ENCODE data around the gene ZNF827.

DNA sequence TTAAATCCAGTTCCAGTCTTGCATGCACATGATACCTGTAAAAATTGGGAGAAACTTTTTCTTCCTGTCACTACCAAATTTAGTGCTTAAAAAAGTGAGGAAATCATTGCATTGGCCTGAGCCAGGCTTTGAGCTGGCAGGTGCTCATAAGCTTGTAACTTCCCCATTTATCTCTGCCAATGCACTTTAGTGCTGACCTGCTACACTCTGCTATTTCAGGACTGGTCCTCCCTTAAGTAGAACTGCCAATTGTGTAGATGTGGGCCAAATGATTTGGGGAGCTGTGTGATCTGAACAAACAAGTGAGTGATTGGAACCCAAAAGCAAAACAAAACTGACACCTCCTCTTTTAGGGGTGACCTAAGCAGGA lies 51.8 kb downstream of the ZNF827 start:
- TF ChIP-seq, protein P1, sequence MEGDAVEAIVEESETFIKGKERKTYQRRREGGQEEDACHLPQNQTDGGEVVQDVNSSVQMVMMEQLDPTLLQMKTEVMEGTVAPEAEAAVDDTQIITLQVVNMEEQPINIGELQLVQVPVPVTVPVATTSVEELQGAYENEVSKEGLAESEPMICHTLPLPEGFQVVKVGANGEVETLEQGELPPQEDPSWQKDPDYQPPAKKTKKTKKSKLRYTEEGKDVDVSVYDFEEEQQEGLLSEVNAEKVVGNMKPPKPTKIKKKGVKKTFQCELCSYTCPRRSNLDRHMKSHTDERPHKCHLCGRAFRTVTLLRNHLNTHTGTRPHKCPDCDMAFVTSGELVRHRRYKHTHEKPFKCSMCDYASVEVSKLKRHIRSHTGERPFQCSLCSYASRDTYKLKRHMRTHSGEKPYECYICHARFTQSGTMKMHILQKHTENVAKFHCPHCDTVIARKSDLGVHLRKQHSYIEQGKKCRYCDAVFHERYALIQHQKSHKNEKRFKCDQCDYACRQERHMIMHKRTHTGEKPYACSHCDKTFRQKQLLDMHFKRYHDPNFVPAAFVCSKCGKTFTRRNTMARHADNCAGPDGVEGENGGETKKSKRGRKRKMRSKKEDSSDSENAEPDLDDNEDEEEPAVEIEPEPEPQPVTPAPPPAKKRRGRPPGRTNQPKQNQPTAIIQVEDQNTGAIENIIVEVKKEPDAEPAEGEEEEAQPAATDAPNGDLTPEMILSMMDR (IDR thresholded peaks at IDR 0.05): no peak
- no peak for TF ChIP-seq POLR2A (IDR thresholded peaks at IDR 0.05)

Data from thyroid gland (tissue), 4 donors.